Measurements from ENCODE around the gene TBC1D32. TPM values are rescaled to one million over a fixed set of nuclear protein-coding genes. Genes with fewer than 3 reads are reported as not detected.
"Not testable (repeated sequence)": the region's sequence is repeated elsewhere in the genome, so short reads cannot be mapped to it uniquely, and the experiment has no call there.

Gene TBC1D32
- total and polyA plus RNA-seq, 5 donors from 2014 or later, result 2.2 to 6.0 (median 3.0) TPM

- Mint-ChIP-seq H3K4me3 (no peak overlapping the region), H3K27ac (no peak overlapping the region), H3K36me3 (peaks cover 28% of the 10 kb centered on the region), H3K27me3 (no peaks in the 10 kb centered on the region), H3K4me1 (peaks cover 0 to 16% (median 4%) of the 10 kb centered on the region in 4 donors), H3K9me3 (no peaks in the 10 kb centered on the region)
- Histone ChIP-seq H3K27ac (ENCODE audit: insufficient read depth, low read length, poor library complexity, severe bottlenecking) (no peak overlapping the region), H3K4me1 (ENCODE audit: control insufficient read depth, insufficient read depth, low read length, poor library complexity, severe bottlenecking) (no peaks in the 10 kb centered on the region), H3K4me3 (ENCODE audit: low read depth, low read length) (no peak overlapping the region), H3K36me3 (ENCODE audit: control insufficient read depth, insufficient read depth, low read length) (no peaks in the 10 kb centered on the region), H3K9me3 (ENCODE audit: control insufficient read depth in 2 of 2, low read length in 2 of 2) (no peaks in the 10 kb centered on the region), H3K27me3 (ENCODE audit: control insufficient read depth, insufficient read depth, low read length) (no peaks in the 10 kb centered on the region)
- ATAC-seq (ENCODE audit: low read depth in 2 of 2) (no peak), DNase-seq (no peak)
Observed at GRCh38 chr6:121319112-121319553, 15.1 kb downstream of the TBC1D32 start.

GRCh38 chr6:121314381-121315112, 19.7 kb downstream of the TBC1D32 start:
- Histone ChIP-seq H3K27me3 (ENCODE audit: control insufficient read depth, insufficient read depth, low read length) (no peaks in the 10 kb centered on the region), H3K36me3 (ENCODE audit: control insufficient read depth, insufficient read depth, low read length) (no peaks in the 10 kb centered on the region), H3K4me3 (ENCODE audit: low read depth, low read length) (no peak overlapping the region), H3K9me3 (ENCODE audit: control insufficient read depth in 2 of 2, low read length in 2 of 2) (peaks cover 0 to 4% of the 10 kb centered on the region in 2 experiments), H3K27ac (ENCODE audit: insufficient read depth, low read length, poor library complexity, severe bottlenecking) (no peak overlapping the region), H3K4me1 (ENCODE audit: control insufficient read depth, insufficient read depth, low read length, poor library complexity, severe bottlenecking) (no peaks in the 10 kb centered on the region)
- H3K9me3 Mint-ChIP-seq, result peaks cover 0 to 5% (median 0%) of the 10 kb centered on the region in 7 donors
- peaks cover 22% of the 10 kb centered on the region for H3K36me3 Mint-ChIP-seq
- no peaks in the 10 kb centered on the region for H3K27me3 Mint-ChIP-seq
- ATAC-seq (ENCODE audit: low read depth in 2 of 2) (no peak), DNase-seq (no peak)
- H3K4me3 Mint-ChIP-seq, result no peak overlapping the region
- H3K4me1 Mint-ChIP-seq, result peaks cover 0 to 8% (median 2%) of the 10 kb centered on the region in 4 donors
- no peak overlapping the region for H3K27ac Mint-ChIP-seq

- not testable (repeated sequence) for H3K4me3 ChIP-seq (ENCODE audit: low read depth, low read length); H3K27ac ChIP-seq (ENCODE audit: insufficient read depth, low read length, poor library complexity, severe bottlenecking); H3K4me1 Mint-ChIP-seq; H3K9me3 Mint-ChIP-seq; H3K27me3 Mint-ChIP-seq; H3K36me3 ChIP-seq (ENCODE audit: control insufficient read depth, insufficient read depth, low read length); H3K27me3 ChIP-seq (ENCODE audit: control insufficient read depth, insufficient read depth, low read length); H3K4me1 ChIP-seq (ENCODE audit: control insufficient read depth, insufficient read depth, low read length, poor library complexity, severe bottlenecking); DNase-seq; ATAC-seq (ENCODE audit: low read depth in 2 of 2); H3K27ac Mint-ChIP-seq; H3K9me3 ChIP-seq (ENCODE audit: control insufficient read depth in 2 of 2, low read length in 2 of 2); H3K4me3 Mint-ChIP-seq
- H3K36me3 Mint-ChIP-seq, result peaks cover 22% of the 10 kb centered on the region
Observed at GRCh38 chr6:121311814-121312213, 22.5 kb downstream of the TBC1D32 start.

GRCh38 chr6:121310495-121310894, 23.8 kb downstream of the TBC1D32 start:
- H3K4me3 ChIP-seq (ENCODE audit: low read depth, low read length), result no peak overlapping the region
- Mint-ChIP-seq H3K4me1 (peaks cover 0 to 4% (median under 1%) of the 10 kb centered on the region in 4 donors), H3K9me3 (peaks cover 0 to 5% (median 0%) of the 10 kb centered on the region in 7 donors), H3K27me3 (no peaks in the 10 kb centered on the region), H3K27ac (no peak overlapping the region), H3K36me3 (peaks cover 11% of the 10 kb centered on the region), H3K4me3 (no peak overlapping the region)
- ATAC-seq (ENCODE audit: low read depth in 2 of 2), result no peak
- no peak overlapping the region for H3K27ac ChIP-seq (ENCODE audit: insufficient read depth, low read length, poor library complexity, severe bottlenecking)
- no peaks in the 10 kb centered on the region for H3K36me3 ChIP-seq (ENCODE audit: control insufficient read depth, insufficient read depth, low read length)
- no peaks in the 10 kb centered on the region for H3K27me3 ChIP-seq (ENCODE audit: control insufficient read depth, insufficient read depth, low read length)
- peaks cover 0 to 4% of the 10 kb centered on the region in 2 experiments for H3K9me3 ChIP-seq (ENCODE audit: control insufficient read depth in 2 of 2, low read length in 2 of 2)
- DNase-seq, result no peak
- H3K4me1 ChIP-seq (ENCODE audit: control insufficient read depth, insufficient read depth, low read length, poor library complexity, severe bottlenecking), result no peaks in the 10 kb centered on the region

GRCh38 chr6:121309768-121310469, 24.4 kb downstream of the TBC1D32 start:
- Histone ChIP-seq H3K4me3 (ENCODE audit: low read depth, low read length) (no peak overlapping the region), H3K27me3 (ENCODE audit: control insufficient read depth, insufficient read depth, low read length) (no peaks in the 10 kb centered on the region), H3K4me1 (ENCODE audit: control insufficient read depth, insufficient read depth, low read length, poor library complexity, severe bottlenecking) (no peaks in the 10 kb centered on the region), H3K9me3 (ENCODE audit: control insufficient read depth in 2 of 2, low read length in 2 of 2) (peaks cover 0 to 4% of the 10 kb centered on the region in 2 experiments), H3K36me3 (ENCODE audit: control insufficient read depth, insufficient read depth, low read length) (no peaks in the 10 kb centered on the region), H3K27ac (ENCODE audit: insufficient read depth, low read length, poor library complexity, severe bottlenecking) (no peak overlapping the region)
- H3K27ac Mint-ChIP-seq, result no peak overlapping the region
- H3K27me3 Mint-ChIP-seq, result no peaks in the 10 kb centered on the region
- DNase-seq (no peak), ATAC-seq (ENCODE audit: low read depth in 2 of 2) (no peak)
- H3K9me3 Mint-ChIP-seq, result peaks cover 0 to 5% (median 0%) of the 10 kb centered on the region in 7 donors
- peaks cover 11% of the 10 kb centered on the region for H3K36me3 Mint-ChIP-seq
- H3K4me3 Mint-ChIP-seq, result no peak overlapping the region
- H3K4me1 Mint-ChIP-seq, result peaks cover 0 to 4% (median 0%) of the 10 kb centered on the region in 4 donors

- no peak overlapping the region for H3K27ac Mint-ChIP-seq
- H3K4me3 ChIP-seq (ENCODE audit: low read depth, low read length), result no peak overlapping the region
- no peaks in the 10 kb centered on the region for H3K4me1 ChIP-seq (ENCODE audit: control insufficient read depth, insufficient read depth, low read length, poor library complexity, severe bottlenecking)
- no peaks in the 10 kb centered on the region for H3K9me3 ChIP-seq (ENCODE audit: control insufficient read depth in 2 of 2, low read length in 2 of 2)
- no peaks in the 10 kb centered on the region for H3K27me3 ChIP-seq (ENCODE audit: control insufficient read depth, insufficient read depth, low read length)
- no peak overlapping the region for H3K4me3 Mint-ChIP-seq
- DNase-seq (peak in 2 of 3 donors; percentile 6 to 29), ATAC-seq (ENCODE audit: low read depth in 2 of 2) (no peak)
- H3K36me3 ChIP-seq (ENCODE audit: control insufficient read depth, insufficient read depth, low read length), result no peaks in the 10 kb centered on the region
- H3K27ac ChIP-seq (ENCODE audit: insufficient read depth, low read length, poor library complexity, severe bottlenecking), result no peak overlapping the region
- H3K36me3 Mint-ChIP-seq, result peaks cover 2% of the 10 kb centered on the region
- H3K4me1 Mint-ChIP-seq, result peaks cover 0 to 4% (median 2%) of the 10 kb centered on the region in 4 donors
- H3K9me3 Mint-ChIP-seq, result no peaks in the 10 kb centered on the region
- H3K27me3 Mint-ChIP-seq, result no peaks in the 10 kb centered on the region
Observed at GRCh38 chr6:121305957-121306607, 28.2 kb downstream of the TBC1D32 start.

- H3K36me3 ChIP-seq (ENCODE audit: control insufficient read depth, insufficient read depth, low read length), result no peaks in the 10 kb centered on the region
- H3K27me3 Mint-ChIP-seq, result no peaks in the 10 kb centered on the region
- no peak overlapping the region for H3K27ac ChIP-seq (ENCODE audit: insufficient read depth, low read length, poor library complexity, severe bottlenecking)
- ATAC-seq (ENCODE audit: low read depth in 2 of 2) (no peak), DNase-seq (peak in 1 of 3 donors; percentile 3)
- no peak overlapping the region for H3K4me3 Mint-ChIP-seq
- H3K4me3 ChIP-seq (ENCODE audit: low read depth, low read length), result no peak overlapping the region
- H3K4me1 Mint-ChIP-seq, result peaks cover 0 to 3% (median 0%) of the 10 kb centered on the region in 4 donors
- H3K9me3 Mint-ChIP-seq, result no peaks in the 10 kb centered on the region
- no peaks in the 10 kb centered on the region for H3K9me3 ChIP-seq (ENCODE audit: control insufficient read depth in 2 of 2, low read length in 2 of 2)
- H3K27ac Mint-ChIP-seq, result no peak overlapping the region
- H3K36me3 Mint-ChIP-seq, result peaks cover 9% of the 10 kb centered on the region
- no peaks in the 10 kb centered on the region for H3K4me1 ChIP-seq (ENCODE audit: control insufficient read depth, insufficient read depth, low read length, poor library complexity, severe bottlenecking)
- no peaks in the 10 kb centered on the region for H3K27me3 ChIP-seq (ENCODE audit: control insufficient read depth, insufficient read depth, low read length)
Observed at GRCh38 chr6:121302882-121303281, 31.4 kb downstream of the TBC1D32 start.
